GM21723 (cell line): ENCODE data around the gene LOC101059915.
"Not testable (repeated sequence)": the region's sequence is repeated elsewhere in the genome, so short reads cannot be mapped to it uniquely, and the experiment has no call there.

ENCODE experiments used
- ATAC-seq: cut with Tn5 transposase; IDR thresholded peaks from one replicate; pipeline ENCODE4 v1.9.1; 2021; ENCODE audit warnings: mild to moderate bottlenecking, moderate library complexity; ENCODE audit not compliant: unreplicated experiment

LOC101059915 gene

GRCh38 chrX:71638409-71638808 lies 28.9 kb upstream of the LOC101059915 start:
- peak; percentile 17 for ATAC-seq

- no peak for ATAC-seq
Measured at GRCh38 chrX:71640002-71640401, 27.3 kb upstream of the LOC101059915 start.

- ATAC-seq = not testable (repeated sequence)
Measured at GRCh38 chrX:71644406-71644805, 22.9 kb upstream of the LOC101059915 start.

- peak; percentile 85 for ATAC-seq
Measured at GRCh38 chrX:71650333-71650969, 16.9 kb upstream of the LOC101059915 start.

- no peak for ATAC-seq
Measured at GRCh38 chrX:71652405-71652804, 14.9 kb upstream of the LOC101059915 start.

- ATAC-seq = no peak
Measured at GRCh38 chrX:71653344-71653743, 14.0 kb upstream of the LOC101059915 start.

GRCh38 chrX:71657267-71657666 lies 10.1 kb upstream of the LOC101059915 start:
- ATAC-seq = no peak

- ATAC-seq = no peak
Measured at GRCh38 chrX:71659342-71659741, 8.0 kb upstream of the LOC101059915 start.

GRCh38 chrX:71659959-71660358 lies 7.4 kb upstream of the LOC101059915 start:
- ATAC-seq = no peak

GRCh38 chrX:71660562-71661416 lies 6.6 kb upstream of the LOC101059915 start:
- ATAC-seq = no peak

- ATAC-seq = no peak
Measured at GRCh38 chrX:71661919-71662318, 5.4 kb upstream of the LOC101059915 start.

GRCh38 chrX:71662654-71663053 lies 4.7 kb upstream of the LOC101059915 start:
- not testable (repeated sequence) for ATAC-seq

GRCh38 chrX:71663238-71663637 lies 4.1 kb upstream of the LOC101059915 start:
- not testable (repeated sequence) for ATAC-seq

GRCh38 chrX:71664202-71664601 lies 3.1 kb upstream of the LOC101059915 start:
- peak; percentile 61 for ATAC-seq

GRCh38 chrX:71664889-71665491 lies 2.4 kb upstream of the LOC101059915 start:
- no peak for ATAC-seq

GRCh38 chrX:71665747-71666146 lies 1.6 kb upstream of the LOC101059915 start:
- no peak for ATAC-seq

- ATAC-seq = no peak
Measured at GRCh38 chrX:71666240-71667223, 814 bp upstream of the LOC101059915 start.

GRCh38 chrX:71668248-71668595 lies 876 bp downstream of the LOC101059915 start:
- no peak for ATAC-seq

- ATAC-seq = no peak
Measured at GRCh38 chrX:71669492-71669891, 2.1 kb downstream of the LOC101059915 start.

GRCh38 chrX:71669947-71670346 lies 2.6 kb downstream of the LOC101059915 start:
- not testable (repeated sequence) for ATAC-seq
